ENCODE data around the gene OSBPL2. TPM values are rescaled to one million over a fixed set of nuclear protein-coding genes. Genes with fewer than 3 reads are reported as not detected.

Gene OSBPL2
- total RNA-seq, 4 donors from 2014 or later, result 46.9 to 60.8 (median 50.8) TPM

GRCh38 chr20:62323146-62323979 lies 85.0 kb downstream of the OSBPL2 start:
- H3K9me3 ChIP-seq, result no peaks in the 10 kb centered on the region
- H3K4me3 ChIP-seq (replicated peaks in 1 of 3), result no peak overlapping the region
- intact Hi-C loops (cut with DNase I), result no loop called here
- H3K27ac ChIP-seq, result no peak overlapping the region
- DNase-seq, result no peak
- no peak for TF ChIP-seq POLR2A (IDR thresholded peaks at IDR 0.05)
- TF ChIP-seq CTCF (IDR thresholded peaks at IDR 0.05), result no peak
- no peaks in the 10 kb centered on the region for H3K27me3 ChIP-seq
- 71 to 86% methylated on average over 13 to 18 of the region's 52 CpGs for WGBS, 2 donors
- no peaks in the 10 kb centered on the region for H3K4me1 ChIP-seq
- peaks cover 64 to 75% of the 10 kb centered on the region in 2 donors for H3K36me3 ChIP-seq

- peaks cover 66 to 75% of the 10 kb centered on the region in 2 donors for H3K36me3 ChIP-seq
- no peak for DNase-seq
- intact Hi-C loops (cut with DNase I), result no loop called here
- no peak for TF ChIP-seq CTCF (IDR thresholded peaks at IDR 0.05)
- no peak for TF ChIP-seq POLR2A (IDR thresholded peaks at IDR 0.05)
- no peak overlapping the region for H3K4me3 ChIP-seq (replicated peaks in 1 of 3)
- no peaks in the 10 kb centered on the region for H3K4me1 ChIP-seq
- no peaks in the 10 kb centered on the region for H3K27me3 ChIP-seq
- H3K27ac ChIP-seq, result no peak overlapping the region
- H3K9me3 ChIP-seq, result no peaks in the 10 kb centered on the region
- WGBS, 2 donors, result 70 to 81% methylated on average over 7 to 9 of the region's 25 CpGs
Observed at GRCh38 chr20:62323980-62324906, 85.9 kb downstream of the OSBPL2 start.

- 83 to 92% methylated on average over 5 to 10 of the region's 14 CpGs for WGBS, 2 donors
- H3K9me3 ChIP-seq, result no peaks in the 10 kb centered on the region
- intact Hi-C loops (cut with DNase I), result no loop called here
- H3K36me3 ChIP-seq, result peaks cover 70 to 77% of the 10 kb centered on the region in 2 donors
- no peak overlapping the region for H3K27ac ChIP-seq
- TF ChIP-seq POLR2A (IDR thresholded peaks at IDR 0.05), result no peak
- TF ChIP-seq CTCF (IDR thresholded peaks at IDR 0.05), result no peak
- no peaks in the 10 kb centered on the region for H3K4me1 ChIP-seq
- DNase-seq, result no peak
- H3K4me3 ChIP-seq (replicated peaks in 1 of 3), result no peak overlapping the region
- no peaks in the 10 kb centered on the region for H3K27me3 ChIP-seq
Observed at GRCh38 chr20:62325172-62325905, 87.0 kb downstream of the OSBPL2 start.

DNA sequence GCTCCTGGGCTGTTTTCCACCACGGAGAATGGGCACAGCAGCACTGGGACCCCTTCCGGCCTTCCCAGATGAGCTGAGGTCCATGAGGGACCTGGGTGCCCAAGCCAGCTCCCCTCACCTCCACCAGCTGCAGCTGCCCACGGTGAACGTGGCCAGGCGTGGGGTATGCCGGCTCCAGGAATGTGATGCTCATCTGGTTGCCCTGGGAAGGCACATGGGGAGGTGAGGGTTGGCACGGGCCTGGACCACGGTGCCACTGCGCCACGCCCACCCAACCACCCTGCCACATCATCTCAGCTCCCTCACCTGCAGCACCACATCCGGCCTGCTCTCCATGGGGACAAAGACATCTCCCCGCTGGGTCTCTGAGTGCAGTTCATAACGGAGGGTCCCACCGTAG lies 88.2 kb downstream of the OSBPL2 start:
- no peak for DNase-seq
- H3K9me3 ChIP-seq, result no peaks in the 10 kb centered on the region
- WGBS, 2 donors, result 93 to 96% methylated on average over 5 to 13 of the region's 14 CpGs
- H3K27ac ChIP-seq, result no peak overlapping the region
- intact Hi-C loops (cut with DNase I), result no loop called here
- TF ChIP-seq CTCF (IDR thresholded peaks at IDR 0.05) (no peak), POLR2A (IDR thresholded peaks at IDR 0.05) (no peak)
- no peak overlapping the region for H3K4me3 ChIP-seq (replicated peaks in 1 of 3)
- H3K27me3 ChIP-seq, result no peaks in the 10 kb centered on the region
- H3K4me1 ChIP-seq, result no peaks in the 10 kb centered on the region
- H3K36me3 ChIP-seq, result peaks cover 74 to 81% of the 10 kb centered on the region in 2 donors
